ENCODE measurements around the gene DGKQ.

DNA sequence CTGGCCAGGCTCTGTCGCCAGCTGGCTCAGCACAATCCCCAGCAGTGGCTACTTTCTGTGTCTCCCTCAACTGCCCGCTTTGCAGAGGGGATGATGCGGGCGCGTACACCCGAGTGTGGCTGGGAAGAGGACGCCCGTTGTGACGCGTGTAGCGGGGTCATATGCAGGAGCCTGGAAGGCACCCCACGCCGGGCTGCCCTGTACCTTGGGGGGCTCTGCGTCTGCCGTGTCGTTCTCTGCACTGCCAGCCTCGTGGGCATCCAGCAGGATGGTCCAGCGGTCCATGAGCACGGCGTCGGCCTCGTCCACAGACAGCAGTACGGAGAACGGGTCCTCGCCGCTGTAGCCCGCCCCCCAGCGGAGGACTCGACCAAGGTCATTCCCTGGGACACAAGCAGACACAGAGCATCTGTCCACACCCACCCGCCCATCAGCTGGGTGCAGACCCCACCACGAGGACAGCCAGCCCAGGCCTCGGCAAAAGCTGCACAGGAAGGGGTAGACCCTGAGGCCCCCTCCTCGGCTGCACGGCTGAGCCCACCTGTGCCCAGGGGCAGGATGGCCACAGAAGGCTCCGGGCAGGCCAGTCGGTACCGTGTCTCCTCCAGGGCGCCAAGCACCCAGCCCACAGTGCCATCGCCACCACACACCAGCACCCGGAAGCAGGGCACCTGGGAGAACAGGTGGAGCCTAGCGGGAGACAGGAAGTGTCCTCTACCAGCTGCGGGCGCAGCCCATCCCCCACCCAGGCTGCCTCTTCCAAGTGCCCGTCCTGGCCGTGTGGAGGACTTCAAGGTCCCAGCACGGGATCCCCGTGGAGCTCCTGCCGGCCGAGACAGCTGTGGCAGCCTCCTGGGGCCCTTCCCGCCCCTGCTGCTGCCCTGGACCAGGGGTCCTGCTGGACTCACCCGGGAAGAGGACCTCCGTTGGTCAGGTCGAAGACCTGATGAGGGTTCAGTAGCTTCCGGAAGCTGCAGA, 10.8 kb downstream of the DGKQ start:
- TF ChIP-seq, protein P1, sequence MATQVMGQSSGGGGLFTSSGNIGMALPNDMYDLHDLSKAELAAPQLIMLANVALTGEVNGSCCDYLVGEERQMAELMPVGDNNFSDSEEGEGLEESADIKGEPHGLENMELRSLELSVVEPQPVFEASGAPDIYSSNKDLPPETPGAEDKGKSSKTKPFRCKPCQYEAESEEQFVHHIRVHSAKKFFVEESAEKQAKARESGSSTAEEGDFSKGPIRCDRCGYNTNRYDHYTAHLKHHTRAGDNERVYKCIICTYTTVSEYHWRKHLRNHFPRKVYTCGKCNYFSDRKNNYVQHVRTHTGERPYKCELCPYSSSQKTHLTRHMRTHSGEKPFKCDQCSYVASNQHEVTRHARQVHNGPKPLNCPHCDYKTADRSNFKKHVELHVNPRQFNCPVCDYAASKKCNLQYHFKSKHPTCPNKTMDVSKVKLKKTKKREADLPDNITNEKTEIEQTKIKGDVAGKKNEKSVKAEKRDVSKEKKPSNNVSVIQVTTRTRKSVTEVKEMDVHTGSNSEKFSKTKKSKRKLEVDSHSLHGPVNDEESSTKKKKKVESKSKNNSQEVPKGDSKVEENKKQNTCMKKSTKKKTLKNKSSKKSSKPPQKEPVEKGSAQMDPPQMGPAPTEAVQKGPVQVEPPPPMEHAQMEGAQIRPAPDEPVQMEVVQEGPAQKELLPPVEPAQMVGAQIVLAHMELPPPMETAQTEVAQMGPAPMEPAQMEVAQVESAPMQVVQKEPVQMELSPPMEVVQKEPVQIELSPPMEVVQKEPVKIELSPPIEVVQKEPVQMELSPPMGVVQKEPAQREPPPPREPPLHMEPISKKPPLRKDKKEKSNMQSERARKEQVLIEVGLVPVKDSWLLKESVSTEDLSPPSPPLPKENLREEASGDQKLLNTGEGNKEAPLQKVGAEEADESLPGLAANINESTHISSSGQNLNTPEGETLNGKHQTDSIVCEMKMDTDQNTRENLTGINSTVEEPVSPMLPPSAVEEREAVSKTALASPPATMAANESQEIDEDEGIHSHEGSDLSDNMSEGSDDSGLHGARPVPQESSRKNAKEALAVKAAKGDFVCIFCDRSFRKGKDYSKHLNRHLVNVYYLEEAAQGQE (IDR thresholded peaks at IDR 0.05; ENCODE audit: low read depth), result no peak
- peak; percentile 80 for TF ChIP-seq POLR2AphosphoS5 (IDR thresholded peaks at IDR 0.05; ENCODE audit: low read depth, low read length)
- TF ChIP-seq, protein P2, sequence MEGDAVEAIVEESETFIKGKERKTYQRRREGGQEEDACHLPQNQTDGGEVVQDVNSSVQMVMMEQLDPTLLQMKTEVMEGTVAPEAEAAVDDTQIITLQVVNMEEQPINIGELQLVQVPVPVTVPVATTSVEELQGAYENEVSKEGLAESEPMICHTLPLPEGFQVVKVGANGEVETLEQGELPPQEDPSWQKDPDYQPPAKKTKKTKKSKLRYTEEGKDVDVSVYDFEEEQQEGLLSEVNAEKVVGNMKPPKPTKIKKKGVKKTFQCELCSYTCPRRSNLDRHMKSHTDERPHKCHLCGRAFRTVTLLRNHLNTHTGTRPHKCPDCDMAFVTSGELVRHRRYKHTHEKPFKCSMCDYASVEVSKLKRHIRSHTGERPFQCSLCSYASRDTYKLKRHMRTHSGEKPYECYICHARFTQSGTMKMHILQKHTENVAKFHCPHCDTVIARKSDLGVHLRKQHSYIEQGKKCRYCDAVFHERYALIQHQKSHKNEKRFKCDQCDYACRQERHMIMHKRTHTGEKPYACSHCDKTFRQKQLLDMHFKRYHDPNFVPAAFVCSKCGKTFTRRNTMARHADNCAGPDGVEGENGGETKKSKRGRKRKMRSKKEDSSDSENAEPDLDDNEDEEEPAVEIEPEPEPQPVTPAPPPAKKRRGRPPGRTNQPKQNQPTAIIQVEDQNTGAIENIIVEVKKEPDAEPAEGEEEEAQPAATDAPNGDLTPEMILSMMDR (IDR thresholded peaks at IDR 0.05 in 2 of 3, conservative IDR thresholded peaks at IDR 0.05 in 1 of 3; ENCODE audit: borderline replicate concordance in 1 of 3, insufficient read depth in 1 of 3, low read depth in 2 of 3, low read length in 2 of 3), result peak in 1 of 3 experiments; percentile 36; a peak in 3 of 6 replicates
- no peak for TF ChIP-seq ATF3 (IDR thresholded peaks at IDR 0.05)
- no peak for TF ChIP-seq POLR2A (IDR thresholded peaks at IDR 0.05; ENCODE audit: borderline replicate concordance, extremely low read depth, insufficient read depth, insufficient read length)
- peak; percentile 14 for TF ChIP-seq YY1 (IDR thresholded peaks at IDR 0.05; ENCODE audit: extremely low read depth, insufficient replicate concordance, low read depth, low read length)
